Measurements from ENCODE around the gene ASTN2.

DNA sequence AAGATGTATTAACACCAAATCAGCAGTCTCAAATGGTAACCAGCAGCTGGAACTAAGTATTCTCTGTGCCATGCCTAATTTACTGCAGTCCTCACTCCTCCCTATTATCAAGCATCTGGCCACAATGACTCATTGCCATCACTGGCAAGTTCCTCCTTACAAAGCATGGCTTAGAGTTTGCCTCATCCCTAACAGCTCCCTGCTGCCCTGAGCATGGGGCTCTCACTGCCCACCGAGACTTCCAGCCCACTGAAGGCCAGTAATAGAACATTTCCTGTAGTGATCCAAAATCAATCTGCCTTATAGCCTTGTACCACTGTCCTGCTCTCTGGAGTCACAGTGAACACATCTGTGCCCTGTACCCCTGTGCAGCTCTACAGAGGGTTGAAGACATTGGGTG is 939.7 kb downstream of the ASTN2 start:
- TF ChIP-seq RFX5 (IDR thresholded peaks at IDR 0.05; ENCODE audit: low read depth, low read length) (no peak), SREBF1 (IDR thresholded peaks at IDR 0.05; ENCODE audit: low read length) (no peak), JUND (IDR thresholded peaks at IDR 0.05; ENCODE audit: low read depth, low read length) (no peak), TCF12 (IDR thresholded peaks at IDR 0.05; ENCODE audit: low read depth, low read length) (no peak), SUZ12 (IDR thresholded peaks at IDR 0.05; ENCODE audit: unreplicated experiment) (no peak), MAX (IDR thresholded peaks at IDR 0.05; ENCODE audit: low read depth, low read length) (no peak), BCL11A (IDR thresholded peaks at IDR 0.05; ENCODE audit: low read depth, low read length) (no peak), POLR2A (IDR thresholded peaks at IDR 0.05; ENCODE audit: low read depth, low read length) (no peak), TCF7 (IDR thresholded peaks at IDR 0.05; ENCODE audit: borderline replicate concordance) (no peak), SP1 (IDR thresholded peaks at IDR 0.05; ENCODE audit: low read depth, low read length) (no peak), ATF3 (IDR thresholded peaks at IDR 0.05; ENCODE audit: borderline replicate concordance, extremely low read depth, low read depth, low read length) (no peak)
- TF ChIP-seq, protein P1, sequence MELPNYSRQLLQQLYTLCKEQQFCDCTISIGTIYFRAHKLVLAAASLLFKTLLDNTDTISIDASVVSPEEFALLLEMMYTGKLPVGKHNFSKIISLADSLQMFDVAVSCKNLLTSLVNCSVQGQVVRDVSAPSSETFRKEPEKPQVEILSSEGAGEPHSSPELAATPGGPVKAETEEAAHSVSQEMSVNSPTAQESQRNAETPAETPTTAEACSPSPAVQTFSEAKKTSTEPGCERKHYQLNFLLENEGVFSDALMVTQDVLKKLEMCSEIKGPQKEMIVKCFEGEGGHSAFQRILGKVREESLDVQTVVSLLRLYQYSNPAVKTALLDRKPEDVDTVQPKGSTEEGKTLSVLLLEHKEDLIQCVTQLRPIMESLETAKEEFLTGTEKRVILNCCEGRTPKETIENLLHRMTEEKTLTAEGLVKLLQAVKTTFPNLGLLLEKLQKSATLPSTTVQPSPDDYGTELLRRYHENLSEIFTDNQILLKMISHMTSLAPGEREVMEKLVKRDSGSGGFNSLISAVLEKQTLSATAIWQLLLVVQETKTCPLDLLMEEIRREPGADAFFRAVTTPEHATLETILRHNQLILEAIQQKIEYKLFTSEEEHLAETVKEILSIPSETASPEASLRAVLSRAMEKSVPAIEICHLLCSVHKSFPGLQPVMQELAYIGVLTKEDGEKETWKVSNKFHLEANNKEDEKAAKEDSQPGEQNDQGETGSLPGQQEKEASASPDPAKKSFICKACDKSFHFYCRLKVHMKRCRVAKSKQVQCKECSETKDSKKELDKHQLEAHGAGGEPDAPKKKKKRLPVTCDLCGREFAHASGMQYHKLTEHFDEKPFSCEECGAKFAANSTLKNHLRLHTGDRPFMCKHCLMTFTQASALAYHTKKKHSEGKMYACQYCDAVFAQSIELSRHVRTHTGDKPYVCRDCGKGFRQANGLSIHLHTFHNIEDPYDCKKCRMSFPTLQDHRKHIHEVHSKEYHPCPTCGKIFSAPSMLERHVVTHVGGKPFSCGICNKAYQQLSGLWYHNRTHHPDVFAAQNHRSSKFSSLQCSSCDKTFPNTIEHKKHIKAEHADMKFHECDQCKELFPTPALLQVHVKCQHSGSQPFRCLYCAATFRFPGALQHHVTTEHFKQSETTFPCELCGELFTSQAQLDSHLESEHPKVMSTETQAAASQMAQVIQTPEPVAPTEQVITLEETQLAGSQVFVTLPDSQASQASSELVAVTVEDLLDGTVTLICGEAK (IDR thresholded peaks at IDR 0.05; ENCODE audit: borderline replicate concordance), result no peak
